SU-DHL-6 (cell line): ENCODE results near the gene THAP7.

ENCODE experiments used
- CTCF ChIP-seq: fragments of 200-600 bp; sonication (generic); IDR thresholded peaks from one replicate; pipeline ENCODE4 v1.5.1; 2017; ENCODE audit warnings: antibody characterized with exemption, mild to moderate bottlenecking, low read length, moderate library complexity; ENCODE audit not compliant: insufficient read depth, poor library complexity, severe bottlenecking
- EZH2phosphoT487 ChIP-seq: fragments of 200-600 bp; sonication (generic), shearing (Covaris generic); conservative IDR thresholded peaks from 2 replicates; pipeline ENCODE4 v1.6.1; 2018; ENCODE audit warnings: mild to moderate bottlenecking, antibody characterized with exemption, low read length, moderate library complexity, mixed read lengths

- TF ChIP-seq CTCF (no peak), EZH2phosphoT487 (no peak)
These were observed 24.9 kb downstream of the THAP7 start for GRCh38 chr22:20977019-20977418.
